HG03196 (cell line): Measurements from ENCODE around the gene SEC14L1.
"Not testable (repeated sequence)": the region's sequence is repeated elsewhere in the genome, so short reads cannot be mapped to it uniquely, and the experiment has no call there.

Experiments
- ATAC-seq: cut with Tn5 transposase; IDR thresholded peaks from one replicate; pipeline ENCODE4 v1.9.1; 2021; ENCODE audit not compliant: unreplicated experiment

The SEC14L1 gene

GRCh38 chr17:77254951-77255825 lies 114.4 kb downstream of the SEC14L1 start:
- ATAC-seq: no peak

- ATAC-seq: not testable (repeated sequence)
Observed at GRCh38 chr17:77255970-77256369, 115.2 kb downstream of the SEC14L1 start.

GRCh38 chr17:77256710-77257109 lies 115.9 kb downstream of the SEC14L1 start:
- ATAC-seq: no peak

- ATAC-seq: no peak
Observed at GRCh38 chr17:77257169-77257568, 116.4 kb downstream of the SEC14L1 start.

GRCh38 chr17:77257596-77258458 lies 117.1 kb downstream of the SEC14L1 start:
- ATAC-seq: no peak

- ATAC-seq: no peak
Observed at GRCh38 chr17:77258638-77259037, 117.9 kb downstream of the SEC14L1 start.

- ATAC-seq: no peak
Observed at GRCh38 chr17:77264617-77265230, 124.0 kb downstream of the SEC14L1 start.

GRCh38 chr17:77266213-77266612 lies 125.4 kb downstream of the SEC14L1 start:
- no peak for ATAC-seq
